Common myeloid progenitor, CD34-positive (primary cell): ENCODE measurements around the gene KDELR3.
A peak's percentile ranks its signal among the peaks of the same experiment; 100 is the strongest.

ENCODE experiments used
- CTCF ChIA-PET: fragments of 350-600 bp; sonication (Branson Sonifier 250); formaldehyde crosslinking; loops from one replicate; lab custom pipeline; 2021; ENCODE audit warnings: antibody characterized with exemption; lab: Charles Lee
- POLR2A ChIA-PET: fragments of 350-600 bp; sonication (Branson Sonifier 250); formaldehyde crosslinking; loops from one replicate; lab custom pipeline; 2021; ENCODE audit warnings: antibody characterized with exemption; lab: Charles Lee
- DNase-seq, 3 donors: peaks; one replicate each; pipeline versions ENCODE4 v3.0.0 to v3.0.0-alpha.2; 2013
- H3K27ac ChIP-seq, 2 experiments: 1 replicate in 1 of 2; 2 replicates in 1 of 2; pipeline ENCODE4 v1.7.0; 2013; ENCODE audit warnings: inconsistent platforms in 2 of 2, low read length in 2 of 2, mild to moderate bottlenecking in 2 of 2, low read depth in 1 of 2, moderate library complexity in 1 of 2; ENCODE audit not compliant: severe bottlenecking in 2 of 2, insufficient read depth in 1 of 2, poor library complexity in 1 of 2
- H3K27me3 ChIP-seq, 5 experiments: replicated peaks in 2 of 5; 1 replicate in 3 of 5; 2 replicates in 2 of 5; pipeline versions ENCODE4 v1.6.1 to v1.7.0; 2013; ENCODE audit warnings: low read length in 4 of 5, mild to moderate bottlenecking in 2 of 5, moderate library complexity in 2 of 5, inconsistent platforms in 1 of 5; ENCODE audit not compliant: insufficient read depth in 5 of 5, control insufficient read depth in 4 of 5
- H3K36me3 ChIP-seq, 4 experiments: 1 replicate in 2 of 4; 2 replicates in 2 of 4; pipeline versions ENCODE4 v1.6.1 to v1.7.0; 2013; ENCODE audit warnings: low read length in 3 of 4, control low read depth in 1 of 4, mild to moderate bottlenecking in 1 of 4; ENCODE audit not compliant: control insufficient read depth in 4 of 4, insufficient read depth in 4 of 4
- H3K4me1 ChIP-seq, 4 experiments: 1 replicate in 3 of 4; 2 replicates in 1 of 4; pipeline versions ENCODE4 v1.6.1 to v1.7.1; 2013; ENCODE audit warnings: low read length in 3 of 4, mild to moderate bottlenecking in 3 of 4, control low read depth in 1 of 4, inconsistent platforms in 1 of 4, moderate library complexity in 1 of 4; ENCODE audit not compliant: control insufficient read depth in 4 of 4, insufficient read depth in 4 of 4; ENCODE audit errors: control extremely low read depth in 1 of 4
- H3K4me3 ChIP-seq, 7 experiments: 1 replicate in 4 of 7; 2 replicates in 3 of 7; pipeline versions ENCODE4 v1.5.1 to v1.7.0; 2013; ENCODE audit warnings: mild to moderate bottlenecking in 7 of 7, low read length in 6 of 7, moderate library complexity in 6 of 7, inconsistent platforms in 2 of 7, low read depth in 2 of 7, control low read depth in 1 of 7; ENCODE audit not compliant: insufficient read depth in 4 of 7, control insufficient read depth in 1 of 7; ENCODE audit errors: extremely low read depth in 1 of 7
- H3K9me3 ChIP-seq, 5 experiments: 1 replicate in 4 of 5; 2 replicates in 1 of 5; pipeline versions ENCODE4 v1.6.1 to v1.7.1; 2013; ENCODE audit warnings: low read length in 4 of 5, mild to moderate bottlenecking in 2 of 5, inconsistent platforms in 1 of 5, low read depth in 1 of 5, moderate library complexity in 1 of 5; ENCODE audit not compliant: control insufficient read depth in 4 of 5, insufficient read depth in 2 of 5; ENCODE audit errors: control extremely low read depth in 1 of 5
- WGBS: methylation state at CpG from one replicate; pipeline ENCODE4 v1.1.5; 2013; ENCODE audit not compliant: insufficient coverage; 5-methylcytosine and 5-hydroxymethylcytosine counted together

Gene KDELR3

DNA sequence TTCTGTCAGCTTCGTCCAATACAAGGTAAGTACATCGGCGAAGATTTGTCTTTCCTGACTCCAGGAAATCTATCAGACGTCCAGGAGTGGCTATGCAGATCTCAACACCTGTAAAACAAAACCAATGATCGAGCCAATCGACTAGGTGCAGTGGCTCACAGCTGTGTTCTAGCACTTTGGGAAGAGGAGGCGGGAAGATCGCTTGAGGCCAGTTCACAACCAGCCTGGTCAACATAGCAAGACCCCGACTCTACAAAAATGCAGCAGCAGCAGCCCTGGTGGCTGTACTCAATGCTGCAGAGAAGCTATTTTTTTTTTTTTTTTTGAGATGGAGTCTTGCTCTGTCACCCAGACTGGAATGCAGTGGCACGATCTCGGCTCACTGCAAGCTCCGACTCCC lies 27.0 kb downstream of the KDELR3 start:
- POLR2A ChIA-PET = no interaction called here
- CTCF ChIA-PET = interaction anchor here (0.9 to 1.4 kb wide), 6 partner anchors 9 to 77 kb away, joined by 3 to 6 read pairs (median 3); no protein-coding TSS in a partner anchor
- WGBS = 100% methylated on average over 8 of the region's 12 CpGs
- Histone ChIP-seq H3K9me3 (no peaks in the 10 kb centered on the region), H3K4me1 (peaks cover 0 to 2% (median 0%) of the 10 kb centered on the region in 4 experiments), H3K27me3 (no peaks in the 10 kb centered on the region), H3K4me3 (no peak overlapping the region), H3K36me3 (peaks cover 48 to 96% (median 78%) of the 10 kb centered on the region in 4 experiments), H3K27ac (no peak overlapping the region)
- DNase-seq = no peak

- peaks cover 48 to 89% (median 74%) of the 10 kb centered on the region in 4 experiments for H3K36me3 ChIP-seq
- H3K9me3 ChIP-seq = no peaks in the 10 kb centered on the region
- peaks cover 5 to 14% (median 6%) of the 10 kb centered on the region in 4 experiments for H3K4me1 ChIP-seq
- no peak overlapping the region for H3K4me3 ChIP-seq
- ChIA-PET POLR2A (interaction anchor here (0.7 to 1.5 kb wide), 2 partner anchors 9 to 13 kb away, joined by 3 to 4 read pairs; no protein-coding TSS in a partner anchor), CTCF (interaction anchor here (1.7 kb wide), 1 partner anchor 54 kb away, joined by 3 read pairs; no protein-coding TSS in a partner anchor)
- no CpG with 5 or more reads among the region's 3 CpGs for WGBS
- no peaks in the 10 kb centered on the region for H3K27me3 ChIP-seq
- H3K27ac ChIP-seq = no peak overlapping the region
- DNase-seq = no peak
These were observed 30.0 kb downstream of the KDELR3 start for GRCh38 chr22:38497869-38498268.

GRCh38 chr22:38501797-38502672 lies 34.1 kb downstream of the KDELR3 start:
- no peak for DNase-seq
- Histone ChIP-seq H3K36me3 (peaks cover 21 to 66% (median 40%) of the 10 kb centered on the region in 4 experiments), H3K9me3 (no peaks in the 10 kb centered on the region), H3K27me3 (no peaks in the 10 kb centered on the region), H3K4me3 (peak overlapping the region in 2 of 7 experiments; percentile 58 to 97), H3K27ac (peak overlapping the region in 1 of 2 experiments; percentile 49), H3K4me1 (peaks cover 23 to 40% (median 26%) of the 10 kb centered on the region in 4 experiments)
- CTCF ChIA-PET = interaction anchor here (0.6 to 2.5 kb wide), 7 partner anchors 9 to 704 kb away, joined by 3 to 13 read pairs (median 6); no protein-coding TSS in a partner anchor
- WGBS = 100% methylated on average over 7 of the region's 10 CpGs
- POLR2A ChIA-PET = interaction anchor here (0.6 to 3.2 kb wide), 4 partner anchors 13 to 69 kb away, joined by 3 to 13 read pairs (median 3); no protein-coding TSS in a partner anchor

- Histone ChIP-seq H3K27me3 (no peaks in the 10 kb centered on the region), H3K27ac (peak overlapping the region in 1 of 2 experiments; percentile 40), H3K4me1 (peaks cover 23 to 42% (median 28%) of the 10 kb centered on the region in 4 experiments), H3K36me3 (peaks cover 17 to 60% (median 32%) of the 10 kb centered on the region in 4 experiments), H3K9me3 (no peaks in the 10 kb centered on the region), H3K4me3 (peak overlapping the region in 4 of 7 experiments; percentile 58 to 97 (median 96))
- no peak for DNase-seq
- ChIA-PET CTCF (interaction anchor here (0.6 to 2.5 kb wide), 4 partner anchors 10 to 703 kb away, joined by 4 to 13 read pairs (median 10); no protein-coding TSS in a partner anchor), POLR2A (interaction anchor here (1.6 to 3.2 kb wide), 2 partner anchors 14 to 16 kb away, joined by 3 to 13 read pairs; no protein-coding TSS in a partner anchor)
- 27% methylated on average over 2 of the region's 4 CpGs for WGBS
These were observed 35.1 kb downstream of the KDELR3 start for GRCh38 chr22:38503021-38503420.

GRCh38 chr22:38504731-38505540 lies 37.0 kb downstream of the KDELR3 start:
- WGBS = 3% methylated on average over 20 of the region's 35 CpGs
- ChIA-PET CTCF (no interaction called here), POLR2A (no interaction called here)
- H3K9me3 ChIP-seq = no peaks in the 10 kb centered on the region
- H3K36me3 ChIP-seq = peaks cover 4 to 41% (median 17%) of the 10 kb centered on the region in 4 experiments
- H3K27me3 ChIP-seq = no peaks in the 10 kb centered on the region
- H3K4me1 ChIP-seq = peaks cover 23 to 43% (median 30%) of the 10 kb centered on the region in 4 experiments
- DNase-seq = peak; percentile 46 to 74 (median 64)
- H3K27ac ChIP-seq = peak overlapping the region; percentile 99 to 100
- peak overlapping the region; percentile 61 to 98 (median 96) for H3K4me3 ChIP-seq

GRCh38 chr22:38505541-38506117 lies 37.7 kb downstream of the KDELR3 start:
- H3K27me3 ChIP-seq = no peaks in the 10 kb centered on the region
- no peaks in the 10 kb centered on the region for H3K9me3 ChIP-seq
- WGBS = 0% methylated on average over 52 of the region's 69 CpGs
- CTCF ChIA-PET = no interaction called here
- peak overlapping the region; percentile 99 to 100 for H3K27ac ChIP-seq
- H3K4me3 ChIP-seq = peak overlapping the region; percentile 61 to 98 (median 96)
- POLR2A ChIA-PET = no interaction called here
- H3K36me3 ChIP-seq = peaks cover 2 to 36% (median 13%) of the 10 kb centered on the region in 4 experiments
- H3K4me1 ChIP-seq = peaks cover 23 to 50% (median 36%) of the 10 kb centered on the region in 4 experiments
- peak; percentile 26 to 68 (median 47) for DNase-seq
